ENCODE data around the gene SHOC2. TPM values are rescaled to one million over a fixed set of nuclear protein-coding genes. Genes with fewer than 3 reads are reported as not detected.

SHOC2 gene
- total RNA-seq, 1 donor from 2014 or later: 40.4 TPM

DNA sequence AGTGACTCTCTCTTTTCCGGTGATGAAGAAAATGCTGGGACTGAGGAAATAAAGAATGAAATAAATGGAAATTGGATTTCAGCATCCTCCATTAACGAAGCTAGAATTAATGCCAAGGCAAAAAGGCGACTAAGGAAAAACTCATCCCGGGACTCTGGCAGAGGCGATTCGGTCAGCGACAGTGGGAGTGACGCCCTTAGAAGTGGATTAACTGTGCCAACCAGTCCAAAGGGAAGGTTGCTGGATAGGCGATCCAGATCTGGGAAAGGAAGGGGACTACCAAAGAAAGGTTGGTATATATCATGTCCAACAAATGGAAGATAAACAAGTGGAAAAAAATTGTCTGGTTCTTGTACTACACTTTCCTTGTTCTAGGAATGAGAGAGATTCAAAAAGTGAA, 38.2 kb upstream of the SHOC2 start:
- DNase-seq (ENCODE audit: low spot score in 2 of 2, unreplicated experiment in 2 of 2): no peak
- no peak overlapping the region for H3K4me3 Mint-ChIP-seq
- peaks cover 29% of the 10 kb centered on the region for H3K36me3 Mint-ChIP-seq
- no peaks in the 10 kb centered on the region for H3K27me3 Mint-ChIP-seq (ENCODE audit: low read depth)
- peak overlapping the region; percentile 43 for H3K27ac Mint-ChIP-seq
- TF ChIP-seq, protein P1, sequence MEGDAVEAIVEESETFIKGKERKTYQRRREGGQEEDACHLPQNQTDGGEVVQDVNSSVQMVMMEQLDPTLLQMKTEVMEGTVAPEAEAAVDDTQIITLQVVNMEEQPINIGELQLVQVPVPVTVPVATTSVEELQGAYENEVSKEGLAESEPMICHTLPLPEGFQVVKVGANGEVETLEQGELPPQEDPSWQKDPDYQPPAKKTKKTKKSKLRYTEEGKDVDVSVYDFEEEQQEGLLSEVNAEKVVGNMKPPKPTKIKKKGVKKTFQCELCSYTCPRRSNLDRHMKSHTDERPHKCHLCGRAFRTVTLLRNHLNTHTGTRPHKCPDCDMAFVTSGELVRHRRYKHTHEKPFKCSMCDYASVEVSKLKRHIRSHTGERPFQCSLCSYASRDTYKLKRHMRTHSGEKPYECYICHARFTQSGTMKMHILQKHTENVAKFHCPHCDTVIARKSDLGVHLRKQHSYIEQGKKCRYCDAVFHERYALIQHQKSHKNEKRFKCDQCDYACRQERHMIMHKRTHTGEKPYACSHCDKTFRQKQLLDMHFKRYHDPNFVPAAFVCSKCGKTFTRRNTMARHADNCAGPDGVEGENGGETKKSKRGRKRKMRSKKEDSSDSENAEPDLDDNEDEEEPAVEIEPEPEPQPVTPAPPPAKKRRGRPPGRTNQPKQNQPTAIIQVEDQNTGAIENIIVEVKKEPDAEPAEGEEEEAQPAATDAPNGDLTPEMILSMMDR (IDR thresholded peaks at IDR 0.05; ENCODE audit: unreplicated experiment): no peak
- peaks cover 7% of the 10 kb centered on the region for H3K4me1 Mint-ChIP-seq
- no peaks in the 10 kb centered on the region for H3K9me3 Mint-ChIP-seq

DNA sequence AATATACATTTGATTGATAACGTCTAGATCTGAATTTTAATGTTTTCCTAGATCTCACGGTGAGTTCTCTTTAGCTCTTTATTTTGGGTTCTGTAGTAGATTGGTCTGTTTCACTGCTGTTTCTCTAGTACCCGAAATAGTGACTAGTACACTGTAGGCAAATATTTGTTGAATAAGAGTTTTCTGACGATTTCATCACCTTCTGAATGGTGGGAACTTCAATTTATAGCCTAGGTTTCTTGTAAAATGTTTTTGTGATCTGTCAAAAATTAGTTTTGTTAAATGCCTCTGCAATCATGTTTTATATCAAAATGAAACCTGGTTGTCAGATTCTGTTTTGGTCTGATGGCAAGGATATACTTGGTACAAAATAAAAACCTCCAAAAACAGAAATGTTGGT, 37.5 kb upstream of the SHOC2 start:
- DNase-seq (ENCODE audit: low spot score in 2 of 2, unreplicated experiment in 2 of 2): no peak
- TF ChIP-seq, protein P1 (IDR thresholded peaks at IDR 0.05; ENCODE audit: unreplicated experiment): no peak
- Mint-ChIP-seq H3K9me3 (no peaks in the 10 kb centered on the region), H3K4me1 (peaks cover 7% of the 10 kb centered on the region), H3K4me3 (no peak overlapping the region), H3K27ac (no peak overlapping the region), H3K36me3 (peaks cover 30% of the 10 kb centered on the region), H3K27me3 (ENCODE audit: low read depth) (no peaks in the 10 kb centered on the region)

DNA sequence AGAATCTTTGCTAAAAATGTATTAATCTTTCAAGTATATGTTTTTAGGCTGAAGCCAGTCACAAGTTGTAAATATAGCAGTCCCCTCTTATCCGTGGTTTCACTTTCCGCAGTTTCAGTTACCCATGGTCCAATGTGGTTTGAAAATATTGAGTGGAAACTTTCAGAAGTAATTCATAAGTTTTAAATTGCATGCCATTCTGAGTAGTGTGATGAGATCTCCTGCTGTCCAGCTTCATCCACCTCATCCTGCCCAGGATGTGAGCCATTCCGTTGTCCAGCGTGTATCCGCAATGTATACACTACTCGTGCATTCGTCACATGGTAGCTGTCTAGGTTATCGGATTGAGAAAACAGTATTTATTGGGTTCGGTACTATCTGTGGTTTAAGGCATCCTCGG, 35.5 kb upstream of the SHOC2 start:
- TF ChIP-seq, protein P1 (IDR thresholded peaks at IDR 0.05; ENCODE audit: unreplicated experiment): no peak
- Mint-ChIP-seq H3K27ac (no peak overlapping the region), H3K9me3 (no peaks in the 10 kb centered on the region), H3K36me3 (peaks cover 33% of the 10 kb centered on the region), H3K4me1 (peaks cover 6% of the 10 kb centered on the region), H3K27me3 (ENCODE audit: low read depth) (no peaks in the 10 kb centered on the region), H3K4me3 (no peak overlapping the region)
- no peak for DNase-seq (ENCODE audit: low spot score in 2 of 2, unreplicated experiment in 2 of 2)

DNA sequence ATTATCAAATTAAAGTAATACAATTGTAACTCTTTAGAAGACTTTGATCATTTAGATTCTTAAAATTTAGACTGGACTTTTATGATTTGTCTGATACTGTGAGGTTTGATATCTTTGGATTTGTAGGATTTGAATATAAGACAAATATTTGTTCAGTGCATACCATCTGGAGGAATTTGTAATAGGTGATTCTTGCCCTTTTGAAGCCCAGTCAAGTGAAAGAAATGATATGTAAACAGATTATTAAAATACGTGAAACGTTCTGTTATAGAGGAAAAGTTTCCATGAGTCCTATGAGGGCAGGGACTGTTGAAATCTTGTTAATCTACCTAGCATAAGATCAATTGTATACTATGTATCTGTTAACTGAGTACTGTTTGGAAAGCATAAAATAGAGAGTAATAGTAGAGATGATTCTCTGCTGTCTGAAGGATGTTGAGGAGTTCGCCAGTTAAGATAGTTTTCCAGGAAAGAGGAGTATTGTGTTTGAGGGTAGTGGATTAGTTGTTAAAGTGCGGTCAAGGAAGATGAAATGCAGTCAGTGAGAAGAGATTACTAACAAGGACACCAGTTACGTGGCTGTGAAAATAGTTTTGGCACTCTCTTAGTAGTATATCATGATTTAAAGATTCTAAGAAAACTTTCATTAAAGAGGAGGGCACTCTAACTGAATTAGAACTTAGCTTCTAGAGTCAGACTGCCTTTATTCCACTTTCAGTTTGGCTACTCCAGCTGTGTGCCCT, 33.3 kb upstream of the SHOC2 start:
- Mint-ChIP-seq H3K27ac (peak overlapping the region; percentile 23), H3K4me3 (no peak overlapping the region), H3K27me3 (ENCODE audit: low read depth) (no peaks in the 10 kb centered on the region), H3K9me3 (no peaks in the 10 kb centered on the region), H3K4me1 (peaks cover 3% of the 10 kb centered on the region), H3K36me3 (peaks cover 37% of the 10 kb centered on the region)
- no peak for DNase-seq (ENCODE audit: low spot score in 2 of 2, unreplicated experiment in 2 of 2)
- TF ChIP-seq, protein P1 (IDR thresholded peaks at IDR 0.05; ENCODE audit: unreplicated experiment): no peak

DNA sequence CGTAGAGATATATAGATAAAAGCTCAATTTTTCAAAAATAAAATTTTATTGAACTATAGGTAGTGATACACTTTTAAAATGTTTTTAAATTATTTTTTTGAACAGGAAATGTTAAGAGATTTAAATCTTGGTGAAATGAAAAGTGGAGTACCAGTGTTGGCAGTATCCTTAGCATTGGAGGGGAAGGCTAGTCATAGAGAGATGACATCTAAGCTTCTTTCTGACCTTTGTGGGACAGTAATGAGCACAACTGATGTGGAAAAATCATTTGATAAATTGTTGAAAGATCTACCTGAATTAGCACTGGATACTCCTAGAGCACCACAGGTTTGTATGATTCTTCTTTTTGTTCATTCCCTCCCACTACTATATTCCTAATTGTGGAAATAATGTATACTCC, 31.8 kb upstream of the SHOC2 start:
- H3K9me3 Mint-ChIP-seq: no peaks in the 10 kb centered on the region
- TF ChIP-seq, protein P1 (IDR thresholded peaks at IDR 0.05; ENCODE audit: unreplicated experiment): no peak
- no peak overlapping the region for H3K4me3 Mint-ChIP-seq
- no peak overlapping the region for H3K27ac Mint-ChIP-seq
- no peak for DNase-seq (ENCODE audit: low spot score in 2 of 2, unreplicated experiment in 2 of 2)
- H3K36me3 Mint-ChIP-seq: peaks cover 32% of the 10 kb centered on the region
- no peaks in the 10 kb centered on the region for H3K4me1 Mint-ChIP-seq
- H3K27me3 Mint-ChIP-seq (ENCODE audit: low read depth): no peaks in the 10 kb centered on the region
